IPS-18c (cell line): ENCODE results near the gene FAF2.
"Not testable (repeated sequence)": the region's sequence is repeated elsewhere in the genome, so short reads cannot be mapped to it uniquely, and the experiment has no call there.

Experiments
- H3K4me3 ChIP-seq: 2 replicates; pipeline ENCODE4 v1.7.0; 2013; ENCODE audit warnings: low read depth, mild to moderate bottlenecking, low read length, moderate library complexity; ENCODE audit not compliant: insufficient read depth
- H3K9me3 ChIP-seq: one replicate; pipeline ENCODE4 v1.6.1; 2013; ENCODE audit warnings: mild to moderate bottlenecking, low read length, moderate library complexity; ENCODE audit not compliant: control insufficient read depth, insufficient read depth

FAF2 gene

DNA sequence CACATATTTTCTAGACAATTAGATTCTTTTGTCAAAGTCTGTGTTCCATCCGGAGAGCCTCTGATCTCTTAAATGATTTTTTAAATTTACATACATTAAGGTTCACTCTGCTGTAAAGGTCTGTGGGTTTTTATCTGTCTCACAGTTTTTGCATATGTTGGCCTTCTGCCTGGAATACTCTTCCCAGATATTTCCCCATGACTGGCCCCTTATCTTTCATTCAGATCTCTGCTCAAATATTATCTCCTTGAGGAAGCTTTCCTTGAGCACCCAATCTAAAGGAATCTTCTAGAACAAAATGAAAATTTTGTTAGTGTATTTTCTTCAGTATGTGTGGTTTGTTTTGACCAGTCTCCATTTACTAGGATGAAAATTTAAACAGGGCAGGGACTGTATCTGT lies 26.3 kb downstream of the FAF2 start:
- Histone ChIP-seq H3K9me3 (no peaks in the 10 kb centered on the region), H3K4me3 (no peak overlapping the region)

DNA sequence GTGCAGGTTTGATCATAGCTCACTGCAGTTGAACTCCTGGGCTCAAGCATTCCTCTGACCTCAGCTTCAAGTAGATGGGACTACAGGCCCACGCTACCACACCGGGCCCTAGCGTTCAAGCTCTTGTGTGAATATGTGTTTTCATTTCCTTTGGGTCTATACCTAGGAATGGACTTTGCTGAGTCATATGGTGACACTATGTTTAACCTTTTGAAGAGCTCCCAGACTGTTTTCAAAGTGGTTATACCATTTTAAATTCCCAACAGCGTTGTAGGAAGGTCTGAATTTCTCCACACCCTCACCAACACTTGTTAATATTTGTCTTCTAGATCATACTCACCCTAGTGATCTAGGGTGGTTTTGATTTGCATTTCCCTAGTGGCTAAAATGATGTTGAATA lies 33.5 kb downstream of the FAF2 start:
- no peak overlapping the region for H3K4me3 ChIP-seq

DNA sequence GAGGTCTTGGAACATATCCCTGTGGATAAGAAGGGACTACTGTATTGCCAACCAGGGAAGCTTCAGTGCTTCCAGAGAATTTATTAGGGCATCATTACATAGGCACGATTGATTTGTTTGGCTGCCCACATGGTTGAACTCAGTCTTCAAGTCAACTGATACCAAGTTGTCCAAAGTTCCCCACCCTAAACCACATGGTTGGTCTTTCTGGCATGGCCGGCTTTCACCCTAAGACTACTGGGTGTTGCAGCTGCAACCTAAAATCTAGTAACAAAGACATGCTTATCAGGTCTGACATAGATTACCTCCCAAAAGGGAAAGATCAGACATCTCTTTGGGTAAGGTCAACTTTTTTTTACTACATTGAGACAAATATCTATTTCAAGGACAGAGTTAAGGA lies 37.0 kb downstream of the FAF2 start:
- no peak overlapping the region for H3K4me3 ChIP-seq
- H3K9me3 ChIP-seq, result no peaks in the 10 kb centered on the region

More for the DNA sequence above, 33.5 kb downstream of the FAF2 start:
- H3K9me3 ChIP-seq, result no peaks in the 10 kb centered on the region

DNA sequence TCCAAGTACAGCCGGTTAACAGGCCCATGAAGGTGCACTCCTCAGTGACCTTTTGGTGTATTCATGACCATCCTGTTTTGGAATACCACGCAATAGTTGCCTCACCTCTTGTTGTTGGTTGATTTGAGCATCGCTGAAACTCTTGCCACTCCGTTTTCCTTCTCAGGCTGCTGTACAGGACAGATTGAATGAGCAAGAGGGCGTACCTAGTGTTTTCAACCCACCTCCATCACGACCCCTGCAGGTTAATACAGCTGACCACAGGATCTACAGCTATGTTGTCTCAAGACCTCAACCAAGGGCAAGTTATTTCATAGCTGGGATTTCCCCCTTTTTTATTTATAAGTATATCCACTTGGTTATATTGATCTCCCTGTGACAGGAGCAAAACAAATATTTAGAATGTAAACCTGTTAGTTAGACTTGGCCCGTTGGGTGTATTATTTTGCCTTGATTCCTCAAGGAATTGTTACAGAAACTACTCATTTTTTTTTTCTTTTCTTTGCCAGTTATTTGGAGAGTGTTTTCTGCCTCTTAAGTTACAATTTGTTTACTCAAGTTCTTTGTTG lies 38.1 kb downstream of the FAF2 start:
- no peaks in the 10 kb centered on the region for H3K9me3 ChIP-seq
- H3K4me3 ChIP-seq, result no peak overlapping the region

DNA sequence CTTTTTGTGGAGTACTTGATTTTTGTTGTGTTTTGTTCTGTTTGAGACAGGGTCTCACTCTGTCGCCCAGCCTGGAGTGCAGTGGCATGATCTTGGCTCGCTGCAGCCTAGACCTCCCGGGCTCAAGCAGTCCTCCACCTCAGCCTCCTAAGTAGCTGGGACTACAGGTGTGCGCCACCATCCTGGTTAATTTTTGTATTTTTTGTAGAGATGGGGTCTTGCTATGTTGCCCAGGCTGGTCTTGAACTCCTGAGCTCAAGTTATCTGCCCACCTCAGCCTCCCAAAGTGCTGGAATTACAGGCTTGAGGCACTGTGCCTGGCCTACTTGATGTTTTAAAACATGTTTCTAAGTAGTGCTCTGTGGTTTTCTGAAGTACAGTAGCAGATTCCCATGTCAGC lies 39.0 kb downstream of the FAF2 start:
- H3K4me3 ChIP-seq, result not testable (repeated sequence)

DNA sequence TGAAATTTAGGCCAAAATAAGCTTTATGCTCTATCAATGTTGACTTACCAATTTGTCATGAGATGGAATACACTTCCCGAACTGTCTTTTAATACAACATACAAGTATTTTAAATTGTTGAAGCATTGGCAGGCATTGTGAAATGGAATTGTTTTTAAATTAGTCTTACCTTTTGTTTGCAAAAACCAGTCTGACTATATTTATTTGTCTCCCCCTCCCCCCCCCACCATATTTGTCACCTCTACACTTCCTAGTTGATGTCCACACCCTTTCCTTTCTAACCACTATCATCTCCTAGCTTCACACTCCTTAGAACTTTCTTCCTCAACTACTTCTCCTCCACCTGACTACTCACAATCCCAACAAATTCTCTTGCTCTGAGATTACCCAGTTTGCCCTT lies 40.9 kb downstream of the FAF2 start:
- H3K9me3 ChIP-seq, result no peaks in the 10 kb centered on the region
- no peak overlapping the region for H3K4me3 ChIP-seq

More for the DNA sequence above, 39.0 kb downstream of the FAF2 start:
- H3K9me3 ChIP-seq, result not testable (repeated sequence)

DNA sequence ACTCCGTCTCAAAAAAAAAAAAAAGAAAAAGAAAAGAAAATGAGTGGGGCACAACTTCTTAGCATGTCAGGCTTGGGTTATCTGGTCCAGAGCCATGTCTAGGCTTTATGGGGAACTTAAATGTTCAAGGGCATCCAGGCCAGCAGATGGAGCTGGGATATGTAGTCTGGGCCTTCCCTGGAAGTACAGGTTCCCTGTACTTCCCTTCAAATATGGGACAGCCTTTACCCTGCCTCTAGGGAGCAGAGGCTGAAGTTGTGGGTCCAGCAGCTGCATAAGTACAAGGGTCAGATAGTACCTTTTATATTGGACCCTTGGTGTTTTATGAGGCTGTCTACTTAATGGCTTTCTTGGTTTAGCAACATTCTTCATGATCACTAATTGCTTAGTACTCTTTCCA lies 42.1 kb downstream of the FAF2 start:
- H3K9me3 ChIP-seq, result no peaks in the 10 kb centered on the region
- H3K4me3 ChIP-seq, result no peak overlapping the region

DNA sequence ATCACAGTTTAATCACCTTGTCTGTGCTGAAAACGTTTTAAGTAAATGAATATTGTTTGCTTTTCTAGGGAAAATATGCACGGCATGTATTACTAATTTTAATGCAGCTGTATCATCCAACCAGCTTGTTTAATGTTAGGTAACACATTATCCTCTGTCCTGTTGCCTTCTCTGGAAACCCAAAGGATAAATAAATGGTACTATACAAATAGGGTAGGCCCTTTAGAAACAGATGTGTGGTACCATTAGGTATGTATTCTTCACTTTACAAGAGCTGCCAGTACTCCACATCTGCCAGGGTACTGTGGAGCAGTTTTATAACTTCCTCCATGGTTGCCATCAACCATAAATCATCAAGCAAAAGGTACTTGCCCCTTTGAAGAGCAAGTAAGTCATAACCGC lies 42.9 kb downstream of the FAF2 start:
- Histone ChIP-seq H3K9me3 (no peaks in the 10 kb centered on the region), H3K4me3 (no peak overlapping the region)

DNA sequence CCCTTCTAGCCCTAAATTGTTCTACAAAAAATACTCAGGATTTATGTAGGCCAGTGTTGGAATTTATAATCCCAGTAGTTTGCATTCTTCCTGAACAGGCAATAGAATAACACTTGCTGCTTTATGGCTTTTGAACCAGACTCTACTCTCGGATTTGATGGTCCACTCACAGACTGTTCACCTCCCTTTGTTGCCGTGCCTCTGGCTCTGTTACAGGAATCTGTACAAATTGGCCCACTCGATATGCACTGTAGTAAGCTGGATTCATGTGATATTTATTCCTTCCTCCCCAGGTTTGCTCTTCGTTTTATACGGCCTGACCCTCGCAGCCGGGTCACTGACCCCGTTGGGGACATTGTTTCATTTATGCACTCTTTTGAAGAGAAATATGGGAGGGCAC lies 43.7 kb downstream of the FAF2 start:
- Histone ChIP-seq H3K9me3 (no peaks in the 10 kb centered on the region), H3K4me3 (no peak overlapping the region)

DNA sequence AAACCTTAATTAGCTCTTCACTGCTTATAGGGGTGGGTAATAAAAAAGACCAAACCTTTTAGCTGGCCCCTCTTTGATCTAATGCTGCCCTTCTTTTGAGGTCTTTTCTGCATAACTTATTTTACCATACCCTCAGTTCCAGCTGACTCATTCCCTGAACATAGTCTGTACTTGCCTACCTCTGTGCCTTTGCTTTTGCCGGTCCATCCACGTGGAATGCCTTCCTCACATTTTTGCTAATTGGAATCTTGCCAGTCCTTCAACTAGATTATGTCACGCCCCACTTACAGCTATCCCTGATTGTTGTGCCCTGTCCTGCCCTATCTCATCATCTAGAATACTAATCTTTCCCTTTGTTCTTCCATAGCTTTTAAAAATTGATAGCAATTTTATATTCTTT lies 44.2 kb downstream of the FAF2 start:
- H3K4me3 ChIP-seq, result no peak overlapping the region

DNA sequence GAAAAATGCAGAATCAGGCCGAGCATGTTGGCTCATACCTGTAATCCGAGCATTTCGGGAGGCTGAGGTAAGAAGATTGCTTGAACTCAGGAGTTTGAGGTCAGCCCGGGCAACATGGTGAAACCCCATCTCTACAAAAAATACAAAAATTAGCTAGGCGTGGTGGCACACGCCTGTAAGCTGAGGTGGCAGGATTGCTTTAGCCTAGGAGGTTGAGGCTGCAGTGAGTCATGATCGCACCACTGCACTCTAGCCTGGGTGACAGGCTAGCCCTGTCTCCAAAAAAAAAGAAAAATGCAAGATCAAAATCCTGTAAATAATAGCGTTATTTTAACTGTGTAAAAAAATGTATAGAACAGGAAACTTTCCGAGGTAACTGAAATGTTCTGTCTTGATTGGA lies 49.7 kb downstream of the FAF2 start:
- no peak overlapping the region for H3K4me3 ChIP-seq
- H3K9me3 ChIP-seq, result no peaks in the 10 kb centered on the region

More for the DNA sequence above, 44.2 kb downstream of the FAF2 start:
- no peaks in the 10 kb centered on the region for H3K9me3 ChIP-seq

DNA sequence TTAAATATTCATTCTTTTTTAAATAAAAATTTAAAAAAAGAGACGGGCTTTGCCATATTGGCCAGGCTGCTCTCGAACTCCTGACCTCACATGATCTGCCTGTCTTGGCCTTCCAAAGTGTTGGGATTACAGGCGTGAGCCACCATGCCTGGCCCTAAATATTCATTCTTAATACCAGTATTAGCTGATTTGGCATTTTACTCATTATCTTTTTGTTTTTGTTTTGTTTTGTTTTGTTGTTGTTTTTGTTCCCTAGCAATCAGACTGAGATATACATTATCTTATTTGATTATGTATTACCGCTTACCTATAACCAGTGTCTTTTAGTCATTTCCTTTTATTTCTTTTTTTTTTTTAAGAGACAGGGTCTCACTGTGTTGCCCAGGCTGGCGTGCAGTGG lies 51.1 kb downstream of the FAF2 start:
- no peak overlapping the region for H3K4me3 ChIP-seq
- H3K9me3 ChIP-seq, result no peaks in the 10 kb centered on the region

DNA sequence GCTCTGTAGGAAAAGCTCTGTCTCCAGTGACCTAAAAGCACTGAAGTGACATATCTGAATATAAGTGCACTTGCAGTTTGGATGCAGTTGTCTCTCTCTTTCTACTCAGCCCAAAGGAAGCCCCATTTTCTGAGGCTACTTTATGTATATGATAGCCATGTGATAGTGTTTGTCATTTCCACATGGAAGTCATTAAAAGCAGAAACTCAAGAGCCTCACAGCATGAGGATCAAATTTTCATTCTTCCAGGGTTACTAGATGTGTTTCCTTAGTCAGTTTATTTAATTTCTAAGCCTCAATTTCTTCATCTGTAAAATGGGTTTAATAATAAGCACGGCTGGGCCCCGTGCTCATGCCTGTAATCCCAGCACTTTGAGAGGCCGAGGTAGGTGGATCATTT lies 52.3 kb downstream of the FAF2 start:
- H3K4me3 ChIP-seq, result no peak overlapping the region
- no peaks in the 10 kb centered on the region for H3K9me3 ChIP-seq

DNA sequence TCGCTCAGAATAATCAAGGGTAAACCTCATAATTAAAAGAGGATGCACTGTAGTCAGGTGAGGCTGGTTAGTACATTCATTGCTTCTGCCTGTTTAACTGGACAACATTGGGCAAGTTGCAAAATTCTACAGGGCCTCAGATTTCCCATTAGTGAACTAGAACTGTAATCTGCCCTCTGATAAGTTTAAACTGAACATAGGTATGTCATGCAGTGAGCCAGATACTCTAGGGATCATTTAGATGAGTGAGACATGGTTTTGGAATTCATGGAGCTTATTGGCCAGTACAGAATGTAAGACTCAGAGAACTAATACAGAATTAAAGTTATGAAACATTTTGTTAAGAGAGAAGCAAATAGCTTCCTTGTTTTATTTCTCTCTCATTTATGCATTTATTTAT lies 53.1 kb downstream of the FAF2 start:
- Histone ChIP-seq H3K9me3 (no peaks in the 10 kb centered on the region), H3K4me3 (no peak overlapping the region)

DNA sequence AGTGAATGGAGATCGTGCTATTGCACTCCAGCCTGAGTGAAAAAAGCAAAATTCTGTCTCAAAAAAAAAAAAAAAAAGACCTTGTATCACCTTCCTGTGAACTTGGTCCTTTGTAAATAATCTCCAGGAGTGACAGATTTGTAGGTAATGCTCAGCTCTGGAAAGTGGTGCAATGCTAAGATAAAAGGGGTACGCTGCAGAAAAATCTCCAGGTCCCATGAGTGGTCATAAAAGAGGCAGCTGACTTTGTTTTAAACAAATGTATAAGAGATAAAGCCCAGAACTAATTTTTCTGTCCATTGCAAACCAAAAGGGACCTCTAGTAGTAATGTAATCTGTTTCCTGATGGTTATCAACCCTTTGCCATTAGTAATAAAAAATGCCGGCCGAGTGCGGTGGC lies 55.3 kb downstream of the FAF2 start:
- H3K9me3 ChIP-seq, result no peaks in the 10 kb centered on the region
- H3K4me3 ChIP-seq, result no peak overlapping the region

DNA sequence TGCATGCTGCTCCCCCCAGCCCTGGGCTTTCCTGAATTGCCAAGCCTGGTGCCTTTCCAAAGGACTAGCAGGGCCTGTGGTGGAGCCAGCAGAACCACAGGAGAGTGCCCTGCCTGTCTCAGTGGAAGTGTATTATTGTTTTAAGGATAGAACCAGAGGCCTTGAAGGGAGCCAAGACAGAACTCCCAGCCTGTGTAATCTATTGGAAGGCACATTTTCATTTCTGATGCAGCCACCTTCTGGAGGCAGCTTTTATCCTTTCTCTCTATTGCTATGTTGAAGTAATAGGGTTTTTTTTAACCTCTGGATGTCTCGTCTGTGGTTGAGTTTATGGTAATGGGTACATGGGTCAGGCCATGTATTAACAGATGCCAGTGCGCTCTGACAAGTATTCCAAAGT lies 59.7 kb downstream of the FAF2 start:
- Histone ChIP-seq H3K4me3 (no peak overlapping the region), H3K9me3 (no peaks in the 10 kb centered on the region)

DNA sequence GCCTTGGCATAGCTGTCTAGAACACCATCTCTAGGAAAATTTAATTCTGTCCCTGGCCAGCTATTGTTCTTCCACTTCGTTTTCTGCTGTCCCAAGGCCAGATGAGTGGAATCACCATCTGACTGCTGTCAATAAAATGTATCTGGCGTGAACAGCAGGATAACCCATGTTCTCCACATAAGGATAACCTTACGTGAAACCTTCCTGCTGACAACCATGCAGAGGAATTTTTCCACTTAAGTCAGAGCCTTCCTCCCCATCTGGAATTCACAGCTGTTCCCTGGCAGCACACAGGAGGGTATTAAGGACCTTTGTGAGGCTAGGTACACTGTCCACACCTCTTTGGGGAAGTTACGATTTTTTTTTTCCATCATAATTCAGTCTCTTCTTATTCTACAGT lies 60.4 kb downstream of the FAF2 start:
- H3K4me3 ChIP-seq, result no peak overlapping the region

DNA sequence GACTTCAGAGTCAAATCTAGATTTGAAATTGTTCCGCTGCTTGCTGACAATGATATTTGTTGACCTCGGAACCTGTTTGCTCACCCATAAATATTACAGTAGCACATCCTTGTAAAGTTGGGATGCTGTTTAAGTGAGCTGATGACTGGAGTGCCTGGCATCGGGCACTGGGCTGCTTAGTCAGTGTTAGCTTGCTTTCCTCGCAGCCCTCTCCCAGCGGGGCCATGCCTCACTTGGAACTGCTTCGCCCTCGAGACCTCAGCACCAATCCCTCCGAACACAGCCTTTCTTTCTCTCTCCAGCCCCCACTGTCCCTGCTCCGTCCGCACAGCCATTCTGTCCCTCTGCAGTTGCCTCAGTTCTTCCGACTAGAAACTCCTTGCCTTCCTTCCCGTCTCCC lies 65.6 kb downstream of the FAF2 start:
- Histone ChIP-seq H3K4me3 (no peak overlapping the region), H3K9me3 (no peaks in the 10 kb centered on the region)

More for the DNA sequence above, 60.4 kb downstream of the FAF2 start:
- no peaks in the 10 kb centered on the region for H3K9me3 ChIP-seq

DNA sequence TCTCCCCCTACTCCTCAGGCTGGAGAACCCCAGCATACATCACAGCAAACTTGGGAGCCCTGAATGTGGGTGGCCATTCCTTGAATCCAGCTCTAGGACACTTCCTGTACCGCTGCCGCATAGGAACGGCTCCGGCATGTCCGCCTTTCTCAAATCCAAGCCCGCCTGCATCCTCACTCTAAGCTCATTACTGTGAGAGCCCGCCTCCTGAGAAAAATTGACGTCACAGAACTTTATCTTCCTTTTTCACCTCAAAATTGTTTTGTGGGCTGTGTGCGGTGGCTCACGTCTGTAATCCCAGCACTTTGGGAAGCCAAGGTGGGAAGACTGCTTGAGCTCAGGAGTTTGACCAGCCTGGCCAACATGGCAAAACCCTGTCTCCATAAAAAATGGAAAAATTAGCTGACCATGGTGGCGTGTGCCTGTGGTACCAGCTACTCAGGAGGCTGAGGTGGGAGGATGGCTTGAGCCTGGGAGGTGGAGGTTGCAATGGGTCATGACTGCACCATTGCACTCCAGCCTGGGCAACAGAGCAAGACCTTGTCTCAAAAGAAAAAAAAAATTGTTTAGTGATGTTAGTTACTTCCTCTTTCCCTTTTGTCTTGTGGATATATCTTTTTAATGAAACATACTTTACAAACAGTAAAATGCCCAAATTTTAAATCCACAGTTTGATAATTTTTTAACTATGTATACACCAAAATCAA lies 66.2 kb downstream of the FAF2 start:
- Histone ChIP-seq H3K9me3 (no peaks in the 10 kb centered on the region), H3K4me3 (no peak overlapping the region)
